ENCODE data around the gene USP27X.

- TF ChIP-seq POLR2A (IDR thresholded peaks at IDR 0.05) (no peak), CTCF (IDR thresholded peaks at IDR 0.05) (no peak)
Measured at GRCh38 chrX:49879656-49880277, 483 bp downstream of the USP27X start.
